Heart left ventricle (tissue), 16 donors: Measurements from ENCODE around the gene MSANTD1. TPM values are rescaled to one million over a fixed set of nuclear protein-coding genes. Genes with fewer than 3 reads are reported as not detected.
A peak's percentile ranks its signal among the peaks of the same experiment; 100 is the strongest.

Source experiments
- ATAC-seq, 4 donors: fragments of 200-7000 bp; cut with Tn5 transposase; one replicate each; pipeline ENCODE4 v1.9.1; 2020 to 2022; ENCODE audit warnings: moderate library complexity in 4 of 4, mild to moderate bottlenecking in 3 of 4, moderate number of reproducible peaks in 1 of 4
- DNase-seq, 5 donors: peaks; one replicate each; pipeline ENCODE4 v3.0.0-alpha.2; 2020
- H3K27ac ChIP-seq, 12 donors: fragments of 200-600 bp; sonication (generic) in 4 of 12; one replicate each; pipeline versions ENCODE4 v1.5.0 to v1.8.0; 2016 to 2022; ENCODE audit warnings: mild to moderate bottlenecking in 2 of 12
- H3K27me3 ChIP-seq, 9 donors: fragments of 200-600 bp; sonication (generic) in 2 of 9; one replicate each; pipeline versions ENCODE4 v1.5.1 to v1.8.0; 2016 to 2022; ENCODE audit warnings: mild to moderate bottlenecking in 3 of 9
- H3K36me3 ChIP-seq, 9 donors: fragments of 200-600 bp; sonication (generic) in 2 of 9; one replicate each; pipeline versions ENCODE4 v1.5.0 to v1.8.0; 2018 to 2022; ENCODE audit warnings: mild to moderate bottlenecking in 2 of 9
- H3K4me1 ChIP-seq, 12 donors: fragments of 200-600 bp; sonication (generic) in 4 of 12; one replicate each; pipeline versions ENCODE4 v1.5.0 to v1.8.0; 2016 to 2022; ENCODE audit warnings: mild to moderate bottlenecking in 3 of 12
- H3K4me3 ChIP-seq, 12 donors: fragments of 200-600 bp; sonication (generic) in 4 of 12; one replicate each; pipeline versions ENCODE4 v1.5.0 to v1.8.0; 2017 to 2022; ENCODE audit warnings: mild to moderate bottlenecking in 9 of 12, moderate library complexity in 4 of 12
- H3K9me3 ChIP-seq, 12 donors: fragments of 200-600 bp; sonication (generic) in 4 of 12; one replicate each; pipeline versions ENCODE4 v1.5.0 to v1.8.0; 2016 to 2022; ENCODE audit warnings: mild to moderate bottlenecking in 1 of 12
- CTCF ChIP-seq, 12 donors: fragments of 200-600 bp; sonication (generic) in 4 of 12; IDR thresholded peaks; one replicate each; pipeline versions ENCODE4 v1.5.0 to v1.8.0; 2018 to 2022; ENCODE audit warnings: antibody characterized with exemption in 12 of 12, mild to moderate bottlenecking in 5 of 12
- POLR2A ChIP-seq, 2 donors: fragments of 450-650 bp; IDR thresholded peaks; one replicate each; pipeline ENCODE4 v1.6.1; 2017; ENCODE audit warnings: antibody characterized with exemption in 2 of 2, mild to moderate bottlenecking in 2 of 2, moderate library complexity in 2 of 2
- WGBS, 4 donors: extraction: QIAGEN DNeasy Blood & Tissue Kit in 2 of 4; methylation state at CpG; one replicate each; pipeline versions ENCODE4 v1.1.5 to v1.1.7; 2013 to 2018; 5-methylcytosine and 5-hydroxymethylcytosine counted together
- intact Hi-C, 10 donors: fragments of 100-400 bp; cut with DNase I; formaldehyde crosslinking; loops; one replicate each; pipeline versions ENCODE4 v1.11.1 to v1.14.2; 2022
- polyA plus RNA-seq, 2 donors: library from polyadenylated mRNA; stranded (reverse); fragments of 200-250 nt; gene quantifications; one replicate each; pipeline ENCODE4 v1.2.3, GENCODE V29; 2013
- total RNA-seq, 9 donors: library from RNA; depleted of rRNA in 2 of 9; stranded (reverse); fragments of >200 nt in 2 of 9; fragmentation: NEBNext Ultra II Directional in 3 of 9; extraction: Animal tissue kit (Norgen Biotek cat#: 25700) in 3 of 9; gene quantifications; one replicate each; pipeline versions ENCODE4 v1.1.0 to v1.2.4, GENCODE V29; 2016 to 2023
- donor health status: ischemic (EF 13 %, LVEDD 7.1; RV severe dilation, severe dysfunction).
- donor health status: healthy with polysubstance abuse.
- donor health status: DM: no; HTN: yes; CAD: no.
- donor health status: DM: no; HTN: no; CAD: no.
- donor health status: ischemic (EF 25% LVEDD 6.9; RV normal size, moderate dysfunction).
- donor health status: ischemic (EF 25% LVEDD 5.7; RV mildly dilated, moderate dysfunction).
- donor health status: healthy.
- donor health status: DM: yes; HTN: yes; CAD: no.
- donor health status: ischemic (EF 35%, LVEDD 5.7; RV mildly dilated, moderate dysfunction).
- donor health status: nonischemic (EF 11% LVEDD 7.7; RV severe dilation, severe dysfunction).
- donor health status: DM: yes; HTN: yes; CAD: no.
- donor health status: PGD.
- donor health status: ischemic (EF 29% LVEDD 5.4; RV normal size, mild dysfunction).
- donor health status: nonischemic (EF 23%, LVEDD 6.1; RV moderate dilation, normal function).

MSANTD1 gene
- total and polyA plus RNA-seq, 11 donors = 0.30 to 0.93 (median 0.34) TPM; not detected in 2

GRCh38 chr4:3267576-3268394, 18.8 kb downstream of the MSANTD1 start:
- ATAC-seq = no peak
- Histone ChIP-seq H3K9me3 (peaks cover 0 to 2% (median 0%) of the 10 kb centered on the region in 12 donors), H3K4me1 (peaks cover 0 to 12% (median 1%) of the 10 kb centered on the region in 12 donors), H3K27ac (no peak overlapping the region), H3K27me3 (no peaks in the 10 kb centered on the region), H3K4me3 (no peak overlapping the region), H3K36me3 (no peaks in the 10 kb centered on the region)
- intact Hi-C loops = no loop called here
- peak in 1 of 5 donors; percentile 2 for DNase-seq
- TF ChIP-seq CTCF (IDR thresholded peaks at IDR 0.05) (no peak), POLR2A (IDR thresholded peaks at IDR 0.05) (no peak)
- 65 to 76% (median 73%) methylated on average over 13 to 18 of the region's 18 CpGs for WGBS, 4 donors

- Histone ChIP-seq H3K27me3 (no peaks in the 10 kb centered on the region), H3K4me3 (no peak overlapping the region), H3K36me3 (no peaks in the 10 kb centered on the region), H3K4me1 (peaks cover 0 to 12% (median 1%) of the 10 kb centered on the region in 12 donors), H3K9me3 (peaks cover 0 to 9% (median 0%) of the 10 kb centered on the region in 12 donors), H3K27ac (no peak overlapping the region)
- TF ChIP-seq POLR2A (IDR thresholded peaks at IDR 0.05) = no peak
- TF ChIP-seq CTCF (IDR thresholded peaks at IDR 0.05) = no peak
- ATAC-seq (peak in 2 of 4 donors; percentile 9 to 10), DNase-seq (peak in 1 of 5 donors; percentile 2)
- intact Hi-C loops = no loop called here
- WGBS, 4 donors = 83 to 89% (median 87%) methylated on average over 16 to 17 of the region's 17 CpGs
Measured at GRCh38 chr4:3268395-3269104, 19.6 kb downstream of the MSANTD1 start.

GRCh38 chr4:3269105-3269927, 20.4 kb downstream of the MSANTD1 start:
- Histone ChIP-seq H3K36me3 (no peaks in the 10 kb centered on the region), H3K27me3 (no peaks in the 10 kb centered on the region), H3K4me3 (no peak overlapping the region), H3K9me3 (peaks cover 0 to 14% (median 0%) of the 10 kb centered on the region in 12 donors), H3K27ac (peak overlapping the region in 7 of 12 donors; percentile 30 to 68 (median 35)), H3K4me1 (peaks cover 0 to 12% (median 1%) of the 10 kb centered on the region in 12 donors)
- intact Hi-C loops = no loop called here
- WGBS, 4 donors = 78 to 83% (median 81%) methylated on average over 17 to 25 of the region's 25 CpGs
- peak in 1 of 5 donors; percentile 8 for DNase-seq
- TF ChIP-seq POLR2A (IDR thresholded peaks at IDR 0.05) = no peak
- no peak for TF ChIP-seq CTCF (IDR thresholded peaks at IDR 0.05)
- peak in 3 of 4 donors; percentile 31 to 50 (median 43) for ATAC-seq
